Choroid plexus epithelial cell (primary cell): Measurements from ENCODE around the gene NCKIPSD.

ENCODE experiments used
- DNase-seq: peaks from one replicate; pipeline ENCODE4 v3.0.0-alpha.2; 2010; ENCODE audit warnings: low read depth
- H3K4me3 ChIP-seq: 2 replicates; pipeline ENCODE4 v1.5.1; 2011; ENCODE audit warnings: low read depth, mild to moderate bottlenecking, control low read depth, low read length, moderate library complexity
- CTCF ChIP-seq: conservative IDR thresholded peaks from 2 replicates; pipeline ENCODE4 v1.5.1; 2011; ENCODE audit warnings: low read depth, mild to moderate bottlenecking, control low read depth, inconsistent platforms, low read length, moderate library complexity

The NCKIPSD gene

GRCh38 chr3:48716508-48716981 is 30.8 kb upstream of the NCKIPSD start:
- DNase-seq = no peak
- TF ChIP-seq CTCF = no peak
- H3K4me3 ChIP-seq = peak overlapping the region; percentile 75

- DNase-seq = peak; percentile 72
- H3K4me3 ChIP-seq = peak overlapping the region; percentile 75
- TF ChIP-seq CTCF = no peak
These were observed 29.6 kb upstream of the NCKIPSD start for GRCh38 chr3:48715174-48715800.

GRCh38 chr3:48711727-48712126 is 26.0 kb upstream of the NCKIPSD start:
- no peak for TF ChIP-seq CTCF
- DNase-seq = peak; percentile 62
- no peak overlapping the region for H3K4me3 ChIP-seq

- no peak overlapping the region for H3K4me3 ChIP-seq
- no peak for TF ChIP-seq CTCF
- DNase-seq = no peak
These were observed 23.3 kb upstream of the NCKIPSD start for GRCh38 chr3:48709051-48709461.

GRCh38 chr3:48708481-48708889 is 22.8 kb upstream of the NCKIPSD start:
- peak; percentile 51 for DNase-seq
- TF ChIP-seq CTCF = no peak
- no peak overlapping the region for H3K4me3 ChIP-seq

GRCh38 chr3:48707157-48707556 is 21.4 kb upstream of the NCKIPSD start:
- H3K4me3 ChIP-seq = no peak overlapping the region
- no peak for TF ChIP-seq CTCF
- DNase-seq = no peak

GRCh38 chr3:48702320-48702920 is 16.7 kb upstream of the NCKIPSD start:
- H3K4me3 ChIP-seq = no peak overlapping the region
- DNase-seq = no peak
- no peak for TF ChIP-seq CTCF
